Stomach (tissue), 9 donors: ENCODE measurements around the gene PNCK. TPM values are rescaled to one million over a fixed set of nuclear protein-coding genes. Genes with fewer than 3 reads are reported as not detected.

Experiments used
- DNase-seq, 2 donors: peaks; one replicate each; pipeline versions ENCODE4 v3.0.0 to v3.0.0-alpha.2; 2013 to 2019
- H3K27ac ChIP-seq, 5 donors: fragments of 200-600 bp in 4 of 5; sonication (generic) in 4 of 5; one replicate each; pipeline ENCODE4 v1.5.1; 2013 to 2019; ENCODE audit warnings: mild to moderate bottlenecking in 1 of 5, moderate library complexity in 1 of 5
- H3K27me3 ChIP-seq, 3 donors: fragments of 200-600 bp; sonication (generic); one replicate each; pipeline ENCODE4 v1.5.1; 2017 to 2019; ENCODE audit warnings: mixed run types in 1 of 3
- H3K36me3 ChIP-seq, 4 donors: fragments of 200-600 bp; sonication (generic); 1 replicate in 3 of 4; 2 replicates in 1 of 4; pipeline ENCODE4 v1.5.1; 2016 to 2019
- H3K4me1 ChIP-seq, 4 donors: fragments of 200-600 bp; sonication (generic); one replicate each; pipeline ENCODE4 v1.5.1; 2016 to 2019
- H3K4me3 ChIP-seq, 4 donors: fragments of 200-600 bp; sonication (generic) in 3 of 4; one replicate each; pipeline ENCODE4 v1.5.1; 2016 to 2019; ENCODE audit warnings: mild to moderate bottlenecking in 1 of 4
- H3K9me3 ChIP-seq, 4 donors: fragments of 200-600 bp; sonication (generic); one replicate each; pipeline ENCODE4 v1.5.1; 2016 to 2019
- EP300 ChIP-seq: sonication (generic); formaldehyde crosslinking; IDR thresholded peaks from one replicate; pipeline ENCODE4 v1.6.1; 2017; ENCODE audit warnings: antibody characterized with exemption
- POLR2A ChIP-seq, 4 donors: fragments of 450-650 bp; IDR thresholded peaks; one replicate each; pipeline ENCODE4 v1.6.1; 2016; ENCODE audit warnings: antibody characterized with exemption in 4 of 4, control low read depth in 2 of 4, mild to moderate bottlenecking in 1 of 4, moderate library complexity in 1 of 4
- POLR2AphosphoS5 ChIP-seq, 3 donors: sonication (generic); formaldehyde crosslinking; IDR thresholded peaks; one replicate each; pipeline ENCODE4 v1.6.1; 2016; ENCODE audit warnings: antibody characterized with exemption in 3 of 3
- WGBS, 5 donors: extraction: QIAGEN DNeasy Blood & Tissue Kit in 3 of 5; methylation state at CpG; one replicate each; pipeline versions ENCODE4 v1.1.5 to v1.1.7; 2013 to 2018; 5-methylcytosine and 5-hydroxymethylcytosine counted together
- intact Hi-C: fragments of 100-400 bp; cut with DNase I; formaldehyde crosslinking; loops from one replicate; pipeline ENCODE4 v1.15.1; 2023; ENCODE audit warnings: low total_unique reads
- polyA plus RNA-seq, 3 donors: library from polyadenylated mRNA; stranded (reverse); fragments of 200-250 nt; gene quantifications; one replicate each; pipeline ENCODE4 v1.2.3, GENCODE V29; 2013
- total RNA-seq, 5 donors: library from RNA; depleted of rRNA; stranded (reverse); fragments of >200 nt; gene quantifications; one replicate each; pipeline versions ENCODE4 v1.1.0 to v1.2.3, GENCODE V29; 2014 to 2016
- TF ChIP-seq, protein P1 (sequence below), 7 experiments: fragments of 450-650 bp in 4 of 7; fragments of 200-600 bp in 3 of 7; sonication (generic) in 3 of 7; IDR thresholded peaks; one replicate each; pipeline ENCODE4 v1.5.1; 2016 to 2019; ENCODE audit warnings: antibody characterized with exemption in 7 of 7, control low read depth in 2 of 7, mild to moderate bottlenecking in 1 of 7
- donor health status: healthy with polysubstance abuse.
- donor health status: Bipolar disorder and iron deficiency.
- donor health status: healthy.

The PNCK gene
- total and polyA plus RNA-seq, 8 donors: 0.44 to 21.0 (median 8.3) TPM; not detected in 1

DNA sequence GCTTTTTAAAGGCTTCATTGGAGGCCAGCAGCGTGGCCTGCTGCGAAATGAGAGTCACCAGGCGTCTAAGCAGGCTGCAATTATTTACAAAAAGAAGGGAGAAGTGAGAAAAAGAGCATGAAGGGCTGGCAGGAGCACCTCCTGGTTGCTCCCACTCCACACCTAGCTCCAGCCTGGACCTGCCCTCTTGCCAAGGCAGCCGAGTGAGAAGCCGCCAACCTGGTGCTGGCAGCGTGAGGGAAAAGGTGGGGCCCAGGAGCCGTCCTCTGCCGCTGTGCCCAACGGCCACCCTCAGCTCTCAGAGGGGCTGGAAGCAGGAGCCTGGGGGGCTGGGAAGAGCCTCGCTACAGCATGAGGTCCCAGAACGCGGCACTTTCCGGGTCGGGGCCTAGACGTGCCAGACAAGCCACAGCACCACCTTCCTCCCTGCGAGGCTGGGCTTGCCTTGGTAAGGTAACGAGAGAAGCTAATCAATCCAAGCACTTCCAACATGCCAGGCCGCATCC, 30.5 kb upstream of the PNCK start:
- Histone ChIP-seq H3K4me3 (no peak overlapping the region), H3K27me3 (no peaks in the 10 kb centered on the region), H3K36me3 (peaks cover 0 to 53% (median 44%) of the 10 kb centered on the region in 4 donors), H3K4me1 (peaks cover 6 to 49% (median 31%) of the 10 kb centered on the region in 4 donors), H3K9me3 (no peaks in the 10 kb centered on the region), H3K27ac (peak overlapping the region in 1 of 5 donors; percentile 51)
- WGBS, 5 donors: 63 to 89% (median 72%) methylated on average over 4 to 18 of the region's 18 CpGs
- DNase-seq: no peak
- intact Hi-C loops: no loop called here
- no peak for TF ChIP-seq POLR2AphosphoS5 (IDR thresholded peaks at IDR 0.05)
- TF ChIP-seq, protein P1, sequence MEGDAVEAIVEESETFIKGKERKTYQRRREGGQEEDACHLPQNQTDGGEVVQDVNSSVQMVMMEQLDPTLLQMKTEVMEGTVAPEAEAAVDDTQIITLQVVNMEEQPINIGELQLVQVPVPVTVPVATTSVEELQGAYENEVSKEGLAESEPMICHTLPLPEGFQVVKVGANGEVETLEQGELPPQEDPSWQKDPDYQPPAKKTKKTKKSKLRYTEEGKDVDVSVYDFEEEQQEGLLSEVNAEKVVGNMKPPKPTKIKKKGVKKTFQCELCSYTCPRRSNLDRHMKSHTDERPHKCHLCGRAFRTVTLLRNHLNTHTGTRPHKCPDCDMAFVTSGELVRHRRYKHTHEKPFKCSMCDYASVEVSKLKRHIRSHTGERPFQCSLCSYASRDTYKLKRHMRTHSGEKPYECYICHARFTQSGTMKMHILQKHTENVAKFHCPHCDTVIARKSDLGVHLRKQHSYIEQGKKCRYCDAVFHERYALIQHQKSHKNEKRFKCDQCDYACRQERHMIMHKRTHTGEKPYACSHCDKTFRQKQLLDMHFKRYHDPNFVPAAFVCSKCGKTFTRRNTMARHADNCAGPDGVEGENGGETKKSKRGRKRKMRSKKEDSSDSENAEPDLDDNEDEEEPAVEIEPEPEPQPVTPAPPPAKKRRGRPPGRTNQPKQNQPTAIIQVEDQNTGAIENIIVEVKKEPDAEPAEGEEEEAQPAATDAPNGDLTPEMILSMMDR (IDR thresholded peaks at IDR 0.05): no peak
- no peak for TF ChIP-seq EP300
- TF ChIP-seq POLR2A (IDR thresholded peaks at IDR 0.05): no peak

DNA sequence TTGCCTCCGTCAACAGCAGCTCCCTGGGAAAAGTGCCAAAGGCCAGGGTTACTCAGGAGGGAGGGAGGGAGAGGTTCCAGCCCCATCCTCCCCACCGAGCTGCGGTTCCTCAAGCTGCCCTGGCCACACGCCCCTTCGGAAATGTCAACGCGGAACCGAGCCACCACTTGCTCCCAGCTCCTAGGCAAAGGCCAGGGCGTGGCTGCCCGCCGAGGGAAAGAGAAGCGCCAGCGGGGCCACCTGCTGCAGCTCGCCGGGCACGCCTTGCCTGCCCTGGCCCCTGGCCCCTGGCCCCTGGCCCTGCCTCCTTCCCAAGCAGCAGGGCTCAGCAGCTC, 29.4 kb upstream of the PNCK start:
- Histone ChIP-seq H3K4me1 (peaks cover 6 to 41% (median 27%) of the 10 kb centered on the region in 4 donors), H3K9me3 (no peaks in the 10 kb centered on the region), H3K27ac (peak overlapping the region in 4 of 5 donors; percentile 22 to 57 (median 42)), H3K4me3 (no peak overlapping the region), H3K36me3 (peaks cover 0 to 58% (median 47%) of the 10 kb centered on the region in 4 donors), H3K27me3 (no peaks in the 10 kb centered on the region)
- DNase-seq: peak; percentile 54 to 86
- intact Hi-C loops: no loop called here
- 27 to 67% (median 43%) methylated on average over 4 to 16 of the region's 16 CpGs; no CpG with 5 or more reads in 1 of the 5 donors for WGBS, 5 donors
- TF ChIP-seq, protein P1 (IDR thresholded peaks at IDR 0.05): no peak
- TF ChIP-seq POLR2A (IDR thresholded peaks at IDR 0.05): no peak
- TF ChIP-seq POLR2AphosphoS5 (IDR thresholded peaks at IDR 0.05): peak in 2 of 3 donors; percentile 3 to 39
- TF ChIP-seq EP300: no peak

DNA sequence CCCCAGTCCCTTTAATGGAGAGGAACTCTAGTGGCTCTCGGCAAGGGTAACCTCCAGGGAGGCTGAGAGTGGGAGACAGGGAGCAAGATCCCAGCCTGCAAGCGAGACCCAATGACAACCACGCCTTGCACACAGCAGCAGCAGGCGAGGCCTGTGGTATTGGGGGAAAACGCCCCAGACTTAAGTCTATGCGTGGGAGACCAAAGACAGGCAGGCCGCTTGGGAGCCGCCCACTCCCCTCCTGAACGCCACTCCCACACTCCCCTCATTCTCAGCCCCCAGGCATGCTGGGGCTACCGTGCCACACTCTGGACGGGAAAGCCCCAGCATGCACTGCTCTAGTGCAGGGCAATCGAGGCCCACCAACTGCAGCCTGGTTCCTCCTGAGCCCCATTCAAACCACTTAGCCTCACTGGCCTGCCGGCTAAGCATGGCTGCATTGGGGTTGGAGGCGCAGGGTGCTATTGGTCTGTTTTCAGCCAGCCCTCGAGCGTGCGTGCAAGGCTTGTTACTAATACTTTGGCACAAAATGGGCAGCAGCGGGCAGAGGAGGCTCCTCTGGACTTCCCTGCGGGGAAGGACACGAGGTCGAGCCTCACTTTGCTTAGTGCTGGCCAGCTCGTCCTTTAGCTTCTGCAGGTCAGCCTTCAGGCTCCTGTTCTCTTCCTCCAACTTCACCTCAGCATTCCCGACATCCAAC, 28.9 kb upstream of the PNCK start:
- Histone ChIP-seq H3K4me1 (peaks cover 6 to 39% (median 25%) of the 10 kb centered on the region in 4 donors), H3K9me3 (no peaks in the 10 kb centered on the region), H3K4me3 (no peak overlapping the region), H3K27ac (peak overlapping the region in 3 of 5 donors; percentile 1 to 57 (median 51)), H3K36me3 (peaks cover 0 to 58% (median 52%) of the 10 kb centered on the region in 4 donors), H3K27me3 (no peaks in the 10 kb centered on the region)
- intact Hi-C loops: no loop called here
- 61 to 77% (median 73%) methylated on average over 14 to 23 of the region's 23 CpGs for WGBS, 5 donors
- DNase-seq: no peak
- no peak for TF ChIP-seq POLR2A (IDR thresholded peaks at IDR 0.05)
- TF ChIP-seq, protein P1 (IDR thresholded peaks at IDR 0.05): no peak
- no peak for TF ChIP-seq EP300
- TF ChIP-seq POLR2AphosphoS5 (IDR thresholded peaks at IDR 0.05): no peak

DNA sequence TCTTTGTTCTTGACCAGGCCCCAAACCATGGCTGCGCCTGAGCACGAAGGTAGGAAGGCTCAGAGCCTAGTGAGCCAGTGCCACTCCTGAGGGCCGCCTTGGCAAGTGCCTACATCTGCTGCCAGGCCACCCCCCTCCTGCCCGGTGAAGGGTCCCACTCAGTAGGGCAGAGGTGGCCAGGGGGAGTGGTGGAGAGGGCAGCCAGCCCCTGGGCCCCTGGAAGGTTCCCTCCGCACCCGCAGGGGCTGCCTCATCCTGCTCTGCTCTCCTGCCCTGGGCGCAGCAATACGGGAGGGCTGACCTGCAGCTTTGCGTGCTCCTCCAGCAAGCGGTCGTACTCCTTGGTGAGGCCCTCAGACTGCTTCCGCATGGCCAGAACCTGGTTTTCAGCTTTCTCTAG, 28.1 kb upstream of the PNCK start:
- H3K36me3 ChIP-seq: peaks cover 0 to 66% (median 59%) of the 10 kb centered on the region in 4 donors
- peaks cover 6 to 39% (median 25%) of the 10 kb centered on the region in 4 donors for H3K4me1 ChIP-seq
- TF ChIP-seq EP300: no peak
- no peak for TF ChIP-seq POLR2A (IDR thresholded peaks at IDR 0.05)
- TF ChIP-seq POLR2AphosphoS5 (IDR thresholded peaks at IDR 0.05): no peak
- TF ChIP-seq, protein P1 (IDR thresholded peaks at IDR 0.05): no peak
- no peak overlapping the region for H3K4me3 ChIP-seq
- no peaks in the 10 kb centered on the region for H3K27me3 ChIP-seq
- 93 to 98% (median 94%) methylated on average over 7 to 12 of the region's 12 CpGs for WGBS, 5 donors
- no peak overlapping the region for H3K27ac ChIP-seq
- intact Hi-C loops: no loop called here
- DNase-seq: no peak
- H3K9me3 ChIP-seq: no peaks in the 10 kb centered on the region
